Activated naive CD4-positive, alpha-beta T cell treated with anti-CD3 and anti-CD28 coated beads, Interleukin-2, amount 10 ng/mL, durations not matched to agents 5 hours and 36 hours (primary cell): ENCODE results near the gene KDM2B. TPM values are rescaled to one million over a fixed set of nuclear protein-coding genes. Genes with fewer than 3 reads are reported as not detected.

Experiments
- microRNA-seq: library from miRNA; unstranded; fragments of <30 nt; microRNA quantifications from one replicate; pipeline ENCODE4 v1.2.0, GENCODE V29; 2022; ENCODE audit warnings: borderline microRNAs expressed, borderline replicate concordance
- total RNA-seq, 2 experiments: library from RNA; stranded (reverse); gene quantifications; one replicate each; pipeline ENCODE4 v1.2.3, GENCODE V29; 2021

KDM2B gene
- 10 to 100 TPM; 75.5 to 82.2 TPM for total RNA-seq

GRCh38 chr12:121580959-121581685 is at the start of gene KDM2B:
TSS of gene KDM2B (minus strand) at chr12:121581023. CDS start at chr12:121580911, 112 bp downstream.

GRCh38 chr12:121626087-121626852 is 45.4 kb upstream of the KDM2B start, which contains the start of gene ORAI1:
TSS of gene ORAI1 (plus strand) at chr12:121626530.

DNA sequence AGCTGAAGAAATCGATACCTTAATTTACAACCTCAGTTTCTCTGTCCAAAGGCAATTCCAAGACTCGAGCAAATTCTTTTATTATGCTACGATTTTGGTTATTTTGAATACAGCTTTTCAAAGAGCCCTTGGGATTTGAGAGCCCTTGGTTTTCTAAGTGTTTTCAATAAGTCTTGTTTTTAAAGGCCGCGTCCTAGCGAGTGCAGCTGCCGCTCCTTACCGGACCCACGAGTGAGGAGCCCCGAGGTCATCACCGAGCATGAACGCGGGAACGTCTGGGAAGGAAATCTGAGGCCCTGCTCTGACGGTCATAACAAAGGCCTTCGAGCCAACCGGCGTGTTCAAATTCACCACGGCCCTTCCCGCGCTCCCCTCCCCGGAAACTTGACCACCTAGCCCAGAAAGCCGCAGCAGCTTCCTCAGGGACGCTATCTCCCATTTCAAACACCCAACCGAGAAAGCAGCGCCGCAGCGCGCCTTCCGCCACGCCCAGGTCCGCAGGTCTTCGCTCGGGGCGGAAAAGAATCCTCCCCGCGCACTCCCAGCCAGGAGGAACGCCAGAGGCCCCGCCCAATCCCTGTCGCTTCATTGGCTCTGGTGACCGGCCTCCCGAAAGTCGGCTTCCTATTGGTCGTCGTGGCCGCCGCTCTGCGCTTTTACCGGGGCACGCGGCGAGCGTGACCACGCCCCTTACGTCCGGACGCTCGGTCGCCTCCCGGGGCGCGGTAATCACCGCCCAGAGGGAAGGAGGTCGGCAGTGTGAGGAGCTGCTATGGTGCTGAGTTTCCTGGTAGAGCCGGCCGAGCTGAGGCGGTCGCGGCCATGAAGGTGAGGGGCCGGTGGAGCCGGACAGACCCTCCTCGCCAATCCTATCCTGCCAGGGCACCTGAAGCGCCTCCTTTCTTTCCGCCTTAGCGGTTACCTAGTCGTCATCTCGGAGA is 181.2 kb downstream of the KDM2B start, which contains the start of gene RNF34:
TSS of gene RNF34 (plus strand) at position 728 of the 941 bp plus-strand sequence. CDS start at position 823, 95 bp downstream.

Small RNA genes within 50 kb of the gene (microRNA-seq; reads per million reads assigned to microRNA genes)
- gene MIR7107, result not detected

Other genes with a start within 250 kb of the KDM2B start
- gene ANAPC5, start 228.6 kb downstream of the KDM2B start, total RNA-seq, result 100 to 1,000 TPM; 123 to 124 TPM
- 10 to 100 TPM; 76.8 to 85.7 TPM for gene RNF34, start 180.9 kb downstream of the KDM2B start, total RNA-seq
- gene ORAI1, start 45.5 kb upstream of the KDM2B start, total RNA-seq, result 10 to 100 TPM; 80.3 to 80.6 TPM
- 1 to 10 TPM; 3.3 to 4.7 TPM for gene MORN3, start 88.6 kb upstream of the KDM2B start, total RNA-seq
- gene TMEM120B, start 131.7 kb upstream of the KDM2B start, total RNA-seq, result 1 to 10 TPM; 6.7 TPM
- gene RHOF, start 212.7 kb upstream of the KDM2B start, total RNA-seq, result 100 to 1,000 TPM; 153 to 159 TPM
- gene SETD1B, start 223.0 kb upstream of the KDM2B start, total RNA-seq, result 10 to 100 TPM; 30.0 to 30.1 TPM